Ramos (cell line): Measurements from ENCODE around the gene GRIFIN.

Experiments
- in situ Hi-C: fragments of 300-500 bp; cut with MboI; formaldehyde crosslinking; loops from one replicate; pipeline ENCODE4 v1.14.3; 2022; ENCODE audit warnings: low sequenced_read_pairs; ENCODE audit not compliant: unreplicated experiment

Gene GRIFIN

DNA sequence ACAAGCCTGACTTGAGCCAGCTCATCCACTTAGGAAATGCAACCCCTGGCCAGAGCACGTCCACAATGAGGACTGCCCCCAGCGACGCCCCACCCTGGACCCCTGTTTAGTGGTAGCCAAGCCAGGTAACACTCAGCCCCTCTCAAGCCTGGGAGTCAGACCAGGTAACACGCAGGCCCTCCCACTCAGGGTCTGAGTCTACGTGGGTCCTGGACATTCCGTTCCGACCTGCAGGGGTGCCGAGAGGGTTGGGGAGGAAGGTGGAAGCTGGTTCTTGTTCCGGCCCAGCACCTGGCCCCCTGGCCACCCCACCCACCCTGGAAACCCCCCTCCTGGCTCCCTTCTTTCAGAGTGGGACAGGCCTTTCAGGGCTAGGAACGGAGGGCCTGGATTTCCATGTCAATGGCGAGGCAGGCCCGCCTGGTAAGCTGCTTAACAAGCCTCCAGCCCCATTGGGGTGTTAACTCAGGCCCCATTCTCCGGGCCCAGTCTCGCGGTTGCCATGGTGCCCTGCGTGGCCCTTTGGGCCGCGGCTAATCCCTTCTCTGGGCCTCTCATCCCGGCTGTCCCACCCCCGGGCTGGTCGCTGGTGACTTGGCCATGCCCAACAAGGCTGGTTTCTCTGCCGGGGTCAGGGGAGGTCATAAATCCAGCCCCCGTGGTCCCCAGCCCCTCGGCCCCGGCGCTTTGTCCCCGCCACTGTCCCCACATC, 23.7 kb upstream of the GRIFIN start:
- in situ Hi-C loops, result no loop called here

DNA sequence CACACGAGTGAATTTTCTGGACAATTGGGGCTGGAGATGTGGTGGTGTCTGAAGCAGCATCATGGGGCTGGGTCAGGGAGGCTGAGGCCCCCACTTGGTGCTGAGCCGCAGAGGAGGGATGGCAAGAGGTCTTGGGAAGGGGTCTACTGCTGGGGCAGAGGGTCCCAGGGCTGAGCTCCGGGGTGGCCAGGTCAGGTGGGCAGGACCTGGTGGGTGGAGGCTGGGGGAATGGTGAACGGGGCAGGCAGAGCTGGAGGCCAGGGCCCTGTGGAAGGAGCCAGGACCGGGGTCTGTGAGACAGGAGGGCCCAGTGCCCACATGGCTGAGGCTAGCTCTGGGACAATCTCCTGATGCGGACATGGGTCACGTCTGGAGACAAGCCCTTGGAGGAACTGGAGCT, 23.0 kb upstream of the GRIFIN start:
- in situ Hi-C loops, result no loop called here

DNA sequence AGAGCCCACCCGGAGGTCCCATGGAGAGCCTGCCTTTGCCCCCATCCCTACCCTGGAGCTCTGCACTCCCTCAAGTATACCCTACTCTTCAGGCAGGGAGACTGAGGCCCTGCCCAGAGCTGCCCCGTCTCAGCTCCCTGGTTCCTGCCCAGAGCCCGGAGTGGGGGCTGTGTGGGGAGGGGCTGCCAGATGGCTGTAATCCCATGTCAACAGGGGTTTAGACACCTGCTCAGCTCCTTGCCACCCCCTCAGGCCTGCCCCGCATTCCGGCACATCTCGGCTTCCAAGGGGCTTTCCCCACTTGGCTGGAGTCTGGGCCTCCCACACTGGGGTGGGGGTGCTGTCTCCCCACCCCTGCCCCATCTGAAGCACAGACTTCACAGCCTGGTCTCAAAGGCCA, 22.5 kb upstream of the GRIFIN start:
- in situ Hi-C loops, result no loop called here

DNA sequence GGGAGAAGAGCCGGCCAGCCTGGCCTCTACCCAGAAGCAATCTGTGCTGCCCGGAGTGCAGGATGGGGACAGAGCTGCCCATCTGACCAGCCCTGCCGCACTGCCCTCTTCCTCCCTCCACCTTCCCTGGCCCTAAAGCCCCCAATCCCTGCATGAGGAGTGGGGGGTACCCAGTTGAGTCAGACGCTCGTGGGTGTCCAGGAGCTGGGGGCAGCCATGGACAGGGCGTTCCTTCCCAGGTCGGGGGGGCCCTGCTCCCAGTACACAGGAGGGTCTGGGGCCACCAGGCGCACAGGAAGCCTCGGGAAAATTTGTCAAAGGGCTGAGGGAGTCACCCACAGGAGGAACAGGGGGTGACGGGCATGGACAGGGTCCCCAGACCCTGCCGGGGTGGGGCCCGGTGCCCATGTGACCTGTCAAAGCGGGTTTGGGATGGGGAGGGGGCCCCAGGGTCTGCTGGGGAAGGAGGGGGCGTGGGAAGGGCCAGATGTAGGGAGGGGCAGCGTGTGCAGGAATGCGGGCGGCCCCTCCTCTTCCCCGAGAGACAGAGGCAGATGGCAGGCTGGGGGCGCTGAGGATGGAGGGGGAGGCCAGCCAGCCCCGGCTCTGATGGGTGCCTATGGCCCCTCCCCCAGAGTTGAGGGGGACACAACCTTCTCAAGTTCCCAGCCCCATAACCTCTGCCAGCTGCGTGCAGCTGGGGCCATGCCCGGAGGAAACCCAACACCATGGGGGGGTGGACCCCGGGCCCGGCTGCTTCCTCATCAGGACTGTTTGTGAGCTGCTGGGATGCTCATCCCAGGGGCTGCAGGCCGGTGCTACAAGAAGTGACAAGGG, 21.5 kb upstream of the GRIFIN start:
- in situ Hi-C loops, result no loop called here

DNA sequence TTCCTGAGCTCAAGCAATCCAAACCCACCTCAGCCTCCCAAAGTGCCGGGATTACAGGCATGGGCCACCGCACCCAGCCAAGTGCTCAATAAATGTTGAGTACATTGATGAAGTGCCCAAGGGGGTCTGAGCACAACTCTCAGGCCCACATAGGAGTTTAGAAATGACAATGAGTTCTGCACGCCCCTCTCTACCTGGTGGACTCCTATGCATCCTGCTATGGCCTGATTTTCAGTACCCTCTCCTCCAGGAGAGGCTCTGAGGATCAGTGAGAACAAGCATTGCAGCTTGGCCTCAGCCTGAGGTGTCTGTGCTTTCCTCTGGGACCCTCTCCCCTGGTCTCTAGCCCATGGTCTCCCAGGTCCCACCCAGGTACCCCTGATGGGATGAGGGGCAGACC, 20.9 kb upstream of the GRIFIN start:
- in situ Hi-C loops, result no loop called here

DNA sequence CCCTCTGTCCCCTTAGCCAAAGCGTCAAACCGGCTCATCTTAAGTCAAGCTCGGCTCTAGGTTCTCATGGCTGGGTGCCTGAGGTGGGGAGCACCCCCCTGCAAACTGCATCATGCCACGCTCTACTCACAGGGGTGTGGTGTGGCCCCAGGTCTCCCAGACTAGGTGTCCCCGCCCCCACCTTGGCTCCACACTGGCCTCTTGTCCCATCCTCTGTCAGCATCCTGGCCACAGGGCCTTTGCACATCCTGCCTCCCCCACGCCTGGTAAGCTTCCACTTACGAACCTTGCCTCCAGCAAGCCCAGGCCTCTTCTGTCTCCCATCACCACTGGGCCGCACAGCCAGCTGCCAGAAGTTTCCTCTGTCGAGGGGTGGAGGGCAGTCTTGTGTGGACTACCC, 20.2 kb upstream of the GRIFIN start:
- in situ Hi-C loops, result no loop called here

DNA sequence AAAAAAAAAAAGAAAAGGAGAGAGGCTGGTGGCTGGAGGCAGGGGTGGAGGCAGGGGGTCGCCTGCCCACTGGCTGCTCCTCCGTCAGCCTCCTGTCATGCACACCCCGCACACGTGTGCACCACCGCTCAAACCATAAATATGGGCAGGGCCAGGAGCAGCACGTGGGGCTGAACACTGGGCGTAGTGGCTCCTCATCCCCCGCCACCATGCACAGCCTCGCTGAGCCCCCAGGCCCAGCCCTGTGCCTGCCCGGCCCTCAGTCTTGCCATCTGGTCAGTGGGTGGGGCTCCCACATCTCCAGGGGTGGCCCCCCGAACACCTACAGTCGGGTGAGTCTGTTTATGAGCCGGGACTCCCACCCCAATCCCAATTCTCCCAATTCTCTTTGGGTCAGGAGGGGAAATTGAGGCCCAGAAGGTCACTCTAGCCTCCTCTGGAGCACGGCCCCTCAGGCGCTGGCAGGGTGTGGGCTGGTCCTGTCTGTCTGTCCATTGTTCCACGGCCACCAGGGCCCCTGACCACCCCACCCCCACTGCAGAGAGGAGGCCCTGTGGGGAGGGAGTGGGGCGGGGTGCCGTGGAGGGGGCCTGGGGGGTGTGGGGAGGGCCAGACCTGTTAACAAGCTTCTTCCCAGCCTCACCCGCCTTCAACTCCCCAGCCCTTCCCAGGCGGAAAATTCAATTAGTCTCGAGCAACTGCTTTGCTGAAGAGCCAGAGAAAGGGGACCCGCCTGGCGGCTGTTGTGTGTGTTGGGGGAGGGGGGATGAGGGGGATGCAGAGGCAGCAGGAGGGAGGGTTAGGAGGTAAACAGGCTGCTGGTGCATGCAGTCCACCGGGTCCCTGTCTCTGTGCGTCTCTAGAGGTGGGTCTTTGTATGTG, 19.5 kb upstream of the GRIFIN start:
- in situ Hi-C loops, result no loop called here

DNA sequence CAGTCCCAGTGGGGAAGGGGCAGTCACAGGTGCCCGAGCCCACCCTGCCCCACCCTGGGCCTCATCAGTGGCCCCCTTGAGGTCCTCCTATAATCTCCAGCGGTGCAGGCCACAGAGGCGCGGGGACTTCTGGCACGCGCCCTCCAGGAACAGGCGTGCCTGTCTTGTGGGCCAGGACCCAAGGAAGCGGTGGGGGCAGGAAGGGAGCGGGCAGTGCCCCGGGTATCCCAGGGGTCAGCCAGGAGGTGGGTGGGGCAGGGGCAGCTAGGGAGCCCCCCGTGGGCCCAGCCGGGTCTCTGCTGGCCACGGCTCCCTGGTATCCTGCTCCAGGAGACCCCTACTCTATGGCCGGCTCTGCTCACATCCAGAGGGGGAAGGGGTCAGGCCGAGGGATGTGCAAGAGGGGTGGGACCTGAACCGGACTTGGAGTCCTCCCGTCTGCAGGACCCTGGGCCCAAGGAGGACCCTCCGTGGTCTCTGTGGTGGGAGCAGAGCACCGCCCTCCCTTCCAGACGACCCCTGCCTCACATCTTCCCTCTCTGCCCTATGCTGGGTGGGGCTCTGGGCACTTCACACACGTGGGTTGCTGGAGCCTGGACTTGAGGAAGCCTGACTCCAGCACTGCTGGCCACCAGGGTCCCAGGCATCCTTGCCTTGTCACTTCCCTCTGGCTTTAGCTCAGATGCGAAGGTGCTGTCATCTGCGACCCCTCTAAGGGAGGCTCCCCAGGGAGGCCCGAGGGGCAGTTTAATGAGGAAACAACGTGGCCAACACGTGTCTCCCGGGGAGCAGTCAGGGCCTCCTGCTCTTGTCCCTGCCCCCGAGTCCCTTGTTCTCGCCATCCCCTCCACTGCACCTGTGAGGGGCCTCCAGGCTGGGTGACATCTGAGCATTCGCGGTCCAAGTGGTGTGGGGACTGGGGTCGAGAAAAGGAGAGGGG, 18.3 kb upstream of the GRIFIN start:
- in situ Hi-C loops, result no loop called here

DNA sequence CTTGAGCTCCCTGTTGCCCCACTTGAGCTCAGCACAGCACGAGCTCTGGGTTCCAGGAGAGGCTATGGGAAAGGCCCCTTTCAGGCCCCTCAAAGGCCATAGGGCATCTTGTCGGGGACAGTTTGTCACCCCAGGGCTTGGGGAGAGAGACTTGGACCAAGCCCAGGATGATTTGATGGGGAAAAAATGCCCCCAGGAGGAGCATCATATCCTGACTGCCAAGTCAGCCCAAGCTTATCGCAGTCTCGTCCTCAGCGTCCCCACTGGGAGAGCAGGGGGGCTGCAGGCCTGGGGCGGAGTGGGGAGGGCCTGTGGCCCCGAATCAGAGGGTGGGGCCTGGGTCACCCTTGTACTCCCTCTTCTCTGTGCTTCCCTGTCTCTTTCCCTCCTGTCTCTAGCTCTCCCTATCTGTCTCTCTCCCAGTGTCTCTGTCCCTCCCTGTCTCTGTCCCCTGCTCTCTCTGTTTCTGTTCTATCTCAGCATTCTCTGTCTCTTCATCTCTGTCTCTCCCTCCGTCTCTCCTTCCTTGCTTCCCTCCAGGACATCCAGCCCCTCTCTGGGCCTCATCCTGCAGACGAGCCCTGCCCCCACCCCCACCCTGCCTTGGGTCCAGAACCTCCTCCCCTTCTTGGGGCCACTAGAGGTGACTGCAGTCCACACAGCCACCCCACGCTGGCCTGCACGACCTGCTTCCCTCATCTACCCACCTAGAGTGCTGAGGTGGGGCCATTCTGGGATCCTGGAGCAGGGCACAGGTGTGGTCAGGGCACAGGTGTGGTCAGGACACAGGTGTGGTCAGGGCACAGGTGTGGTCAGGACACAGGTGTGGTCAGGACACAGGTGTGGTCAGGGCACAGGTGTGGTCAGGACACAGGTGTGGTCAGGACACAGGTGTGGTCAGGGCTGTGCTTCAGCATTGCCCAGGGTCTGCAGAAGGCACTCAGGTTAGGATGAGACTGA, 17.3 kb upstream of the GRIFIN start:
- in situ Hi-C loops, result no loop called here

DNA sequence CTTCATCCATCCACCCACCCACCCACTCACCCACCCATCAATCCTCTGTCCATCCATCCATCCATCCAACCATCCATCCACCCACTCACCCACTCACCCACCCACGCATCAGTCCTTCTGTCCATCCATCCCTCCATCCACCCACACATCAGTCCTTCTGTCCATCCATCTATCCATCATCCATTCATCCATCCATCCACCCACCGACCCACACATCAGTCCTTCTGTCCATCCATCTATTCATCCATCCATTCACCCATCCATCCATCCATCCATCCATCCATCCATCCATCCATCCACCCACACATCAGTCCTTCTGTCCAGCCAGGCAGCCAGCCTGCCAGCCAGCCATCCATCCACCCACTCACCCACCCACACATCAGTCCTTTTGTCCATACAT, 15.8 kb upstream of the GRIFIN start:
- in situ Hi-C loops, result no loop called here

DNA sequence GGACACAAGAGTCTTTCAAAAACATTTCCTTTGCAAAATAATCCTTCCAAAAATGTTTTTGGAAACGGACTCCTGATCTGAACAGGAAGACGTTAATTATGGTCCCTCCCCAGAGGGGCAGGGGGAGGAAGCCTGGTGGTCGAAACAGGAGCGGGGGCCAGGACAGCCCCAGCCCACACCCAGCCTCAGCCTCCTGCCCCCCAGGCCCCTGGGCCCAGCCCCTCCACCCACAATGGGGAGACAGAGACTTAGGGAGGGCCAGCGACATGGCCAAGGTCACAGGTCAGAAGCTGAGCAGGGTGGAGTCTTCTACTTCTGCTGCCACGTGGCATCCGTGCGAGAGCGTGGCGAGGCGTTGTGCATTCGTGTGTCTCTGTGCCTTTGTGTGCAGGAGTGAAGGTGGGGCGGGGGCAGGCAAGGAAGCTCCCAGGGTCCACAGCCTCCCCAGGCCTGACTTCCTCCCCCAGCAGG, 14.0 kb upstream of the GRIFIN start:
- in situ Hi-C loops, result no loop called here

DNA sequence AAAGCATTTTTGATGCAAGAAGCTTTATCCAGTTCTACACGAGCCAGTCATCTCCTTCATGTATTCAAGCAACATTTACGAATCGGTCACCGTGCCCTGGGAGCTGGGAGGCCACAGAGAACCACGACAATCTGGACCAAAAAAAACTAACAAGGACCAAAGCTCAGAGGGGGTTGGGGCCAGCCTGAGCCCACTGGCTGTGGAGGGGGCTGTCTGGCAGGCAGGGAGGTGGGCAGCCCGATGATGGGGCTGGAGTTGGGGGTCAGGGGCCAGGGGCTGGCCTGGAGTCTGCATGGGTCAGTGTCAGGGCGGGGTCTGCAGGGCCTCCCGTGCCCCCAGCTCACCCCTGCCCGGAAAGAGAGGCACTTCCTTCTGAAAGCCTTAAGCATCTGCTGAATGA, 12.5 kb upstream of the GRIFIN start:
- in situ Hi-C loops, result no loop called here

DNA sequence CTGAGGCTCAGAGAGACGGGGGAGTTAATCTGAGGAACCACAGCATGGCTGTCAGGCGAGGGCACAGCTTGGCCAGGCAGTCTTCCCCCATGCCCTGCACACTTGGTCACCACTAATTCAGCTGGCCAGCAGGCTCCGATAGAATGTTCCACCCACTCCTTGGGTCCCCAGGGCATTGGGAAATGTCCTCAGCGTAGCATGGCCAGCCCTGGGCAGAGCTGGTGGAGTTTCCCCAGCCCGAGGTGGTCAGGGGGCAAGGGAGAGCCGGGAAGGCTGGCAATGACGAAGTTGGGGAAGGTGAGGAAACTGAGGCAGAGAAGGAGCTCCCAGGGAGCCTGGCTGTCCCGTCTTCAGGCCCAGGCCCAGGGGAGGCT, 12.1 kb upstream of the GRIFIN start:
- in situ Hi-C loops, result no loop called here

DNA sequence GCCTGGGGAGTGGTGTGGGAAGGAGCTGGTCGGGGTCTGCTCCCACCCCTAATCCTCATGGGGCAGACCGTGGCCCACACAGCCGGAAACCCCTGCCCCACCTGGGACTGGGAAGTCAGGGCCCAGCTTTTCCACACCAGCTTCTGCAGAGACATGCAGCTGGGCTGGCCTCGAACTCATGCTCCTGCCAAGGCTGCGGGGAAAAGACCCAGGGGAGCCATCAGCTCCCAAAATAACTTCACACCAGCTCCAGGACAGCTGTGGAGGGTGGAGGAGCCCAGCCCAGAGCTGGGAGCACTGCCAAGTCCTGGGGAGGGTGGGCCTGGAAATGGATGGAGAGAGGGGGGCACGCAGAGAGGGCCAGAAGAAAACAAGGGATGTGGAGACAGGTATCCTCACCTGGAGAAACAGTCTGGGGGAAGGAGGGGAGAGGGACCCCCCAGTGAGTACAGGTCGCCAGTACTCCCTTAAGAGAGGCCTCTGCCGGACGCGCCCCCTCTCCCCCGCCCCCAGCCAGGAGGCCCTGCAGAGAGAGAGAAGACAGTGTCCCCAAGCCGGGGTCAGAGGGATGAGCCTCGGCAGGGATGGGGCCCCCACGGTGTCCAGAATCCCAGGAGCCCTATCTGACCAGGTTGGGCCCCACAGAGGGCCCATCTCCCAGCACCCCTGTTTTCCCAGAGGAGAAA, 11.5 kb upstream of the GRIFIN start:
- in situ Hi-C loops, result no loop called here

DNA sequence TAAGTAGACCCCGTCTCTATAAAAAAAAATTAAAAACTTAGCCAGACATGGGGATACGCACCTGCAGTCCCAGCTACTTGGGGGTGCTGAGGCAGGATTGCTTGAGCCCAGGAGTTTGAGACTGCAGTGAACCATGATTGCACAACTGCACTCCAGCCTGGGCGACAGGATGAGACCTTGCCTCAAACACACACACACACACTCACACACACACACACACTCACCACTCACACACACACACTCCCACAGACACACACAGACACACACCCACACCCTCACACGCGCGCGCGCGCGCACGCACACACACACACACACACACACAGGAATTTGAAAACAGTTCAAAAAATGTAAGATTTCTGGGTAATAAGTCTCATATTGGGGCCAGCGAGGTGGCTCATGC, 8.7 kb upstream of the GRIFIN start:
- in situ Hi-C loops, result no loop called here

DNA sequence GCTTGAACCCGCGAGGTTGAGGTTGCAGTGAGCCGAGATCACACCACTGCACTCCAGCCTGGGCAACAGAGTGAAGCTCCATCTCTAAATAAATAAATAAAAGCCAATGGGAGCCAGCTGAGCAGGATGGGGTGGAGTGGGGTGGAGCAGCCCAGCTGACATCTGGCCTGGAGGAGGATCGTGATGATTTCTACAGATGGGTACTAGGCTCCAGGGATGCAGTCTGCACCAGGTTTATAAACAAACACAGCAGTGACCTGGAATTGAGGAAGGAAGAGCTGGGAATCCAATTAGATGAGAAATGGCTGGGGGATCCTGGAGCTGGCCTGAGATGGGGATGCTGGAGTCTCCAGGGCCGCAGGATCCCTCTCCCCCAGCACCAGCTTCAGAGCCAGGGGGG, 7.3 kb upstream of the GRIFIN start:
- in situ Hi-C loops, result no loop called here

DNA sequence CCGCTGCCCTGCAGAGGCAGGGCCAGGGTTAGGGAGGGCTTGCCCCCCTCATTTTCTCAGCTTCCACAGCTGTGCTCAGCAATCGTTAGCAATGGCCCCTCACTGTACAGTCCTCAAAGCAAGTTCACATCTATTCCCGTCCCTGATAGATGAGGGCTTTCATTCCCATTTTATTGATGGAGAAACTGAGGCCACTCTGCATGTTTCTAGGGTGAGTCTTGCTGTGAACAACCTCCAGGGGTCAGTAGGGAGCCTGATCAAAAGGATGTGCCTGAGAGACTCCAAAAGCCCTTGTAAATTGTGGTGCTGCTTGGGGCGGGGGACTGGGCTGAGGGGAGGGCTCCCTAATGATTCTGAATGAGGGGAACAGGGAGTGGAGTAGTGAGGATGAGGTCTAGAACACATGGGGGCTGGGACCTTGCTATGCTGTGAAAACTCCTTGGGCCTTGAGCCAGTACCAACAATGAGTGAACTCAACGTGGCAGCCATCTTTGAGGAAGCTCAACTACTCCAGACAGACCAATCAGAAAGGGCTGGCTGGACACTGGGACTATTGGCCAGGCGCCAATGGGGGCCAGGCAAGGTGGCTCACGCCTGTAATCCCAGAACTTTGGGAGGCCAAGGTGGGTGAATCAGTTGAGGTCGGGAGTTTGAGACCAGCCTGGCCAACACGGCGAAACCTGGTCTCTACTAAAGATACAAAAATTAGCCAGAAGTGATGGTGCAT, 6.7 kb upstream of the GRIFIN start:
- in situ Hi-C loops, result no loop called here
